Activated T-helper 1 cell treated with Interleukin-2 at 50 U/mL for 16 hours (primary cell): ENCODE data around the gene PCDHGA4.
"Not testable (repeated sequence)": the region's sequence is repeated elsewhere in the genome, so short reads cannot be mapped to it uniquely, and the experiment has no call there.

Experiments used
- DNase-seq: peaks from one replicate; pipeline ENCODE4 v3.0.0-alpha.2; 2020; ENCODE audit warnings: low read depth

The PCDHGA4 gene

GRCh38 chr5:141349917-141350619 is 4.8 kb upstream of the PCDHGA4 start, which contains the start of gene PCDHGB1:
Gene PCDHGB1, plus strand, starts transcription at chr5:141350099. Its CDS starts 162 bp downstream, at chr5:141350261.
- DNase-seq, result no peak

- DNase-seq, result no peak
These were observed 3.2 kb upstream of the PCDHGA4 start for GRCh38 chr5:141351591-141351990.

DNA sequence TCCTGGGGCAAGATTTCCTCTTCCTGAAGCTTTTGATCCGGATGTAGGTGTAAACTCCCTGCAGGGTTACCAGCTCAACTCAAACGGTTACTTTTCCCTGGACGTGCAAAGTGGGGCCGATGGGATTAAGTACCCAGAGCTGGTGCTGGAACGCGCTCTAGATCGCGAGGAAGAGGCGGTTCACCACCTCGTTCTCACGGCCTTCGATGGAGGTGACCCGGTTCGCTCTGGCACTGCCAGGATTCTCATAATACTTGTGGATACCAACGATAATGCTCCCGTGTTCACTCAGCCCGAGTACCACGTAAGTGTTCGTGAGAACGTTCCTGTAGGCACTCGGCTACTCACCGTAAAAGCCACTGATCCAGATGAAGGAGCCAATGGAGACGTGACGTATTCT is 820 bp downstream of the PCDHGA4 start:
- DNase-seq, result no peak

DNA sequence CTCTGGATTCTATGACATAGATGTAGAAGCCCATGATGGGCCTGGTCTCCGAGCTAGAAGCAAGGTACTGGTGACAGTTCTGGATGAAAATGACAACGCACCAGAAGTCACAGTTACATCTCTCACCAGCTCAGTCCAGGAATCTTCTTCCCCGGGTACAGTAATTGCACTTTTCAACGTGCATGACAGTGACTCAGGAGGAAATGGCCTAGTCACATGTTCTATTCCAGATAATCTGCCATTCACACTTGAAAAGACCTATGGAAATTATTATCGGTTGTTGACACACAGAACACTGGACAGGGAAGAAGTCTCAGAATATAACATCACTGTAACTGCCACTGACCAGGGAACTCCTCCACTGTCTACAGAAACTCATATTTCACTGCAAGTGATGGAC is 1.3 kb downstream of the PCDHGA4 start:
- no peak for DNase-seq

GRCh38 chr5:141356950-141357349 is 2.1 kb downstream of the PCDHGA4 start:
- no peak for DNase-seq

DNA sequence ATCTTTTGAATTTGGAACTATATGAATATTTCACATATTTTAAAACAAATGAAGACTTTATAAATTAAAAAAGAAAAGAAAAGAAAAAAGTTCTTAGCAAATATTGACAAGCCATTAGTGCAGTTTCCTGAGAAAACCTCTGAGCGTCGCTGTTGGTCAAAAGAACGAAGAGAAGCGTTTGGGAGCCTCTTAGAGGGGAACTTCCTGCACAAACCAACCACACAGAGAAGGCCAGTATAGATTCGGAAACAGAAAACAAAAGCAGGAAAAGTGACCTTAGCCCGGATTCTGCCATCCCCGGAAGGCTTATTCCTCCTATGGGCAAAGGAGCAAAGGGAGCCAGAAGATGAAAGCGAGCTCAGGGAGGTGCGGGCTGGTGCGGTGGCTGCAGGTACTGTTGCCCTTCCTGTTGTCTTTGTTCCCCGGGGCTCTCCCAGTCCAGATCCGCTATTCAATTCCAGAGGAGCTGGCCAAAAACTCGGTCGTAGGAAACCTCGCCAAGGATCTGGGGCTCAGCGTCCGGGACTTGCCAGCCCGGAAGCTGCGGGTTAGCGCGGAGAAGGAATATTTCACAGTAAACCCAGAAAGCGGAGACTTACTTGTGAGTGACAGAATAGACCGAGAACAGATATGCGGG is 5.1 kb downstream of the PCDHGA4 start, which contains the start of gene PCDHGB2:
TSS of gene PCDHGB2 (plus strand) at position 205 of the 637 bp plus-strand sequence. CDS start at position 347, 142 bp downstream.
- DNase-seq, result no peak

GRCh38 chr5:141360685-141361084 is 5.9 kb downstream of the PCDHGA4 start:
- DNase-seq, result no peak

- no peak for DNase-seq
These were observed 7.9 kb downstream of the PCDHGA4 start for GRCh38 chr5:141362719-141363118.

DNA sequence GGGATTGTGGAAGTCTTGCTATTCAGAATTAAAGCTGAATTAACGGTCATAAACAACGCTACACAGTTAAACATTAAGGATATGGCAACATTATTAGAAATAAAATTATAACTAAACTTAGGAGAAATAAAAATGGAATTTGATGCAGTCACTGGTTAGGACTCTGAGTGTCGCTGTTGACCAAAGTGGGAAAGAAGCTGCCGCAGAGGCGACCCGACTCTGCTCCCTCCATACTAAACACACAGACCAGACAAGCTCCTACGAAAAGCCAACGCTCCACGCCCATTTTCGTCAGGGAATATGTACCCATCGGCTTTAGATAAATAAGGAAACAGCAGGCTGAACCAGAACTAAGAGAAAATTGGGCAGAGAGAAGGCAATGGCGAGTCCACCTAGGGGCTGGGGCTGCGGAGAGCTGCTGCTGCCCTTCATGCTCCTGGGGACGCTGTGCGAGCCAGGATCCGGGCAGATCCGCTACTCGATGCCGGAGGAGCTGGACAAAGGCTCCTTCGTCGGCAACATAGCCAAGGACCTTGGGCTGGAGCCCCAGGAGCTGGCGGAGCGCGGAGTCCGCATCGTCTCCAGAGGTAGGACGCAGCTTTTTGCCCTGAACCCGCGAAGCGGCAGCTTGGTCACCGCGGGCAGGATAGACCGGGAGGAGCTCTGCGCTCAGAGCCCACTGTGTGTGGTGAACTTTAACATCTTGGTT is 9.3 kb downstream of the PCDHGA4 start, which contains the start of gene PCDHGA5:
TSS of gene PCDHGA5 (plus strand) at position 211 of the 709 bp plus-strand sequence. CDS start at position 380, 169 bp downstream.
- no peak for DNase-seq

GRCh38 chr5:141366016-141366896 is 11.4 kb downstream of the PCDHGA4 start:
- DNase-seq, result no peak

DNA sequence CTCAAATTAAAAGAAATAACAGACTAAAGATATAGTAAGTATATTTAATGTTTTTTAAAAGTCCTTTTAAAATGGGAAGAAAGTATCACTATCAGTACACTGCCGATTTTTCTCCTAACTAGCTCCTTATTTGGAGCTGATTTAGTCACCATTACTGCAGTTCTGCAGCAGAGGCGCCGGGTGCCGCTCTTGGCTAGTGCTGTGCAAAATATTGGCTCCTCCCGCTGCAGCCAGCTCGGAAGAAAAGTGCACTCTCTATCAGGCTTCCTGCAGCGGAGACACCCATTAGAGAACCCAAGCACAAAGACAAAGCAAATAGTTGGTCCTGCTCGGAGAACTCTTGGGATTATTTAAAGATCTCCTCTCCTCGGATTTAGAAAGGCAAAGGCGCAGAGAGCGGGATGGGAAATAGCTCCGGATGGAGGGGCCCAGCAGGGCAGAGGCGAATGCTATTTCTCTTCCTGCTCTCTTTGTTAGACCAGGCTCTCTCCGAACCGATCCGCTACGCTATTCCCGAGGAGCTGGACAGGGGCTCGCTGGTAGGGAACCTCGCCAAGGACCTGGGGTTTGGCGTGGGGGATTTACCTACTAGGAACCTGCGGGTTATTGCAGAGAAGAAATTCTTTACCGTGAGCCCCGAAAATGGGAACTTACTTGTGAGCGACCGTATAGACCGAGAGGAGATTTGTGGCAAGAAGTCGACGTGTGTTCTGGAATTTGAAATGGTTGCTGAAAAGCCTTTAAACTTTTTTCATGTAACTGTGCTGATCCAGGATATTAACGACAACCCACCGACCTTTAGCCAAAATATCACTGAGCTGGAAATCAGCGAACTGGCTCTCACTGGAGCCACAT is 15.4 kb downstream of the PCDHGA4 start, which contains the start of gene PCDHGB3:
TSS of gene PCDHGB3 (plus strand) at position 249 of the 855 bp plus-strand sequence. CDS start at position 402, 153 bp downstream.
- DNase-seq, result no peak

DNA sequence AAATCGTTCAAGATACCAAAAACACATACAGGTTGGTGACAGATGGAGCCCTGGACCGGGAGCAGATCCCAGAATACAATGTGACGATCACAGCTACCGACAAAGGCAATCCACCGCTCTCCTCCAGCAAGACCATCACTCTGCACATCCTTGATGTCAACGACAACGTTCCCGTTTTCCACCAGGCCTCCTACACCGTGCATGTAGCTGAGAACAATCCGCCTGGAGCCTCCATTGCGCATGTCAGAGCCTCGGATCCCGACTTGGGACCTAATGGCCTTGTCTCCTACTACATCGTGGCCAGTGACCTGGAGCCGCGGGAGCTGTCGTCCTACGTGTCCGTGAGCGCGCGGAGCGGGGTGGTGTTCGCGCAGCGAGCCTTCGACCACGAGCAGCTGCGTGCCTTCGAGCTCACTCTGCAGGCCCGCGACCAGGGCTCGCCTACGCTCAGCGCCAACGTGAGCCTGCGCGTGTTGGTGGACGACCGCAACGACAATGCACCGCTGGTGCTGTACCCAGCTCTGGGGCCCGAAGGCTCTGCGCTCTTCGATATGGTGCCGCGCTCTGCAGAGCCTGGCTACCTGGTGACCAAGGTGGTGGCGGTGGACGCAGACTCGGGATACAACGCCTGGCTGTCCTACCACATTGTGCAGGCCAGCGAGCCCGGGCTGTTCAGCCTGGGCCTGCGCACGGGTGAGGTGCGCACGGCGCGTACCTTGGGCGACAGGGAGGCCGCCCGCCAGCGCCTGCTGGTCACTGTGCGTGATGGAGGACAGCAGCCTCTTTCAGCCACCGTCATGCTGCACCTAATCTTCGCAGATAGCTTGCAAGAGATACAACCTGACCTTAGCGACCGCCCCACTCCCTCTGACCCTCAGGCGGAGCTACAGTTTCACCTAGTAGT is 17.0 kb downstream of the PCDHGA4 start:
- no peak for DNase-seq

GRCh38 chr5:141373673-141374317 is 19.0 kb downstream of the PCDHGA4 start, which contains the start of gene PCDHGA6:
Gene PCDHGA6, plus strand, starts transcription at chr5:141373891. Its CDS starts 193 bp downstream, at chr5:141374084.
- no peak for DNase-seq

DNA sequence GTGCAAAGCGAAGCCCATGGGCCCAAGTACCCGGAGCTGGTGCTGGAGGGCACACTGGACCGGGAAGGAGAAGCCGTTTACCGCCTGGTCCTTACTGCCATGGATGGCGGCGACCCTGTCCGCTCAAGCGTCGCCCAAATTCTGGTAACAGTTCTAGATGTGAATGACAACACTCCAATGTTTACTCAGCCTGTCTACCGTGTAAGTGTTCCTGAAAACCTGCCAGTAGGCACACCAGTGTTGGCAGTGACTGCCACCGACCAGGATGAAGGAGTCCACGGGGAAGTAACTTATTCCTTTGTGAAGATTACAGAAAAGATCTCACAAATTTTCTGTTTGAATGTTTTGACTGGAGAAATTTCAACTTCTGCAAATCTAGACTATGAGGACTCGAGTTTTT is 19.8 kb downstream of the PCDHGA4 start:
- DNase-seq, result no peak

DNA sequence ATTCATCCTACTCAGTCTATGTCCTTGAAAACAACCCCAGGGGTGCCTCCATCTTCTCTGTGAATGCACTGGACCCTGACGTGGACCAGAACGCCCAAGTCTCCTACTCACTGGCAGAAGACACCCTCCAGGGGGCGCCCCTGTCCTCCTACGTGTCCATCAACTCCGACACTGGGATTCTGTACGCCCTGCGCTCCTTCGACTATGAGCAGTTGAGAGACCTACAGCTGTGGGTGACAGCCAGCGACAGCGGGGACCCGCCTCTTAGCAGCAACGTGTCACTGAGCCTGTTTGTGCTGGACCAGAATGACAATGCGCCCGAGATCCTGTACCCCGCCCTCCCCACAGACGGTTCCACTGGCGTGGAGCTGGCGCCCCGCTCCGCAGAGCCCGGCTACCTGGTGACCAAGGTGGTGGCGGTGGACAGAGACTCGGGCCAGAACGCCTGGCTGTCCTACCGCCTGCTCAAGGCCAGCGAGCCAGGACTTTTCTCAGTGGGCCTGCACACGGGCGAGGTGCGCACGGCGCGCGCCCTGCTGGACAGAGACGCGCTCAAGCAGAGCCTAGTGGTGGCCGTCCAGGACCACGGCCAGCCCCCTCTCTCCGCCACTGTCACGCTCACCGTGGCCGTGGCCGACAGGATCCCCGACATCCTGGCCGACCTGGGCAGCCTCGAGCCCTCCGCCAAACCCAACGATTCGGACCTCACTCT is 20.8 kb downstream of the PCDHGA4 start:
- DNase-seq, result not testable (repeated sequence)

DNA sequence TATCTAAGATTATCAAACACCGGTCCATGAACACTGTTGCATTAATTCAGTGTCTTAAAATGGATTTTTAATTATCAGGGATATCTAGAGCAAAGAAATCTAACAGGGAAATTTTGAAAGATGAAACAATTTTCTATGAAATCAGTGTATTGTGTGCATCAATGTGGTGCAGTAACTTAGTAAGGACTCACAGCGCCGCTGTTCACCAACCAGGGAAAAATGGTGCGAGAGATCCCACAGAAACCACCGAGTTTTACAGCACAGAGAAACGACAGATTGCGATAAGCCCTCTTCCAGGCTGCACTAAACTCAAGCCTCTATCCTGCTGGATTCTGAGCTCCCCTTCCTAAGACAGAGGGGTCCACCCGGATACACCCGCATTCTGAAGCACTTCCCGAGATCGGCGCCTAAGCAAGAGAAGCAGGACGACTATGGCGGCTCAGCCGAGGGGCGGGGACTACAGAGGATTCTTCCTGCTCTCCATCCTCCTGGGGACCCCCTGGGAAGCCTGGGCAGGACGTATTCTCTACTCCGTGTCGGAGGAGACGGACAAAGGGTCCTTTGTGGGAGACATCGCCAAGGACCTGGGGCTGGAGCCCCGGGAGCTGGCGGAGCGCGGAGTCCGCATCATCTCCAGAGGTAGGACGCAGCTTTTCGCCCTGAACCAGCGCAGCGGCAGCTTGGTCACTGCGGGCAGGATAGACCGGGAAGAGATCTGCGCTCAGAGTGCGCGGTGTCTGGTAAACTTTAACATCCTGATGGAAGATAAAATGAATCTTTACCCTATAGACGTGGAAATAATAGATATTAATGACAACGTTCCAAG is 27.9 kb downstream of the PCDHGA4 start, which contains the start of gene PCDHGA7:
TSS of gene PCDHGA7 (plus strand) at position 274 of the 826 bp plus-strand sequence. CDS start at position 432, 158 bp downstream.
- DNase-seq, result no peak

DNA sequence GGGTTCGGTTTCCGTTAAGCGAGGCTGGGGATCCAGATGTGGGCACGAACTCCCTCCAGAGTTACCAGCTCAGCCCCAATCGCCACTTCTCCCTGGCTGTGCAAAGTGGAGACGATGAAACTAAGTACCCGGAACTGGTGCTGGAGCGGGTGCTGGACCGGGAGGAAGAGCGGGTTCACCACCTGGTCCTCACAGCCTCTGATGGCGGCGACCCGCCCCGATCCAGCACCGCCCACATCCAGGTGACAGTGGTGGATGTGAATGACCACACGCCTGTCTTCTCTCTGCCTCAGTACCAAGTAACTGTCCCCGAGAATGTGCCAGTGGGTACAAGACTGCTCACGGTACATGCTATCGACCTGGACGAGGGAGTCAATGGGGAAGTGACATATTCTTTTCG is 28.5 kb downstream of the PCDHGA4 start:
- DNase-seq, result no peak
